Retinal pigment epithelial cell (primary cell): ENCODE results near the gene B4GALT6.

Source experiments
- DNase-seq: peaks from one replicate; pipeline ENCODE4 v3.0.0-alpha.2; 2010; ENCODE audit warnings: low read depth
- H3K4me3 ChIP-seq: 2 replicates; pipeline ENCODE4 v1.5.1; 2011; ENCODE audit warnings: mild to moderate bottlenecking, low read length, control low read depth, moderate library complexity
- TF ChIP-seq, protein P1 (sequence below): conservative IDR thresholded peaks from 2 replicates; pipeline ENCODE4 v1.5.1; 2011; ENCODE audit warnings: low read depth, low read length, control low read depth, inconsistent platforms

The B4GALT6 gene

DNA sequence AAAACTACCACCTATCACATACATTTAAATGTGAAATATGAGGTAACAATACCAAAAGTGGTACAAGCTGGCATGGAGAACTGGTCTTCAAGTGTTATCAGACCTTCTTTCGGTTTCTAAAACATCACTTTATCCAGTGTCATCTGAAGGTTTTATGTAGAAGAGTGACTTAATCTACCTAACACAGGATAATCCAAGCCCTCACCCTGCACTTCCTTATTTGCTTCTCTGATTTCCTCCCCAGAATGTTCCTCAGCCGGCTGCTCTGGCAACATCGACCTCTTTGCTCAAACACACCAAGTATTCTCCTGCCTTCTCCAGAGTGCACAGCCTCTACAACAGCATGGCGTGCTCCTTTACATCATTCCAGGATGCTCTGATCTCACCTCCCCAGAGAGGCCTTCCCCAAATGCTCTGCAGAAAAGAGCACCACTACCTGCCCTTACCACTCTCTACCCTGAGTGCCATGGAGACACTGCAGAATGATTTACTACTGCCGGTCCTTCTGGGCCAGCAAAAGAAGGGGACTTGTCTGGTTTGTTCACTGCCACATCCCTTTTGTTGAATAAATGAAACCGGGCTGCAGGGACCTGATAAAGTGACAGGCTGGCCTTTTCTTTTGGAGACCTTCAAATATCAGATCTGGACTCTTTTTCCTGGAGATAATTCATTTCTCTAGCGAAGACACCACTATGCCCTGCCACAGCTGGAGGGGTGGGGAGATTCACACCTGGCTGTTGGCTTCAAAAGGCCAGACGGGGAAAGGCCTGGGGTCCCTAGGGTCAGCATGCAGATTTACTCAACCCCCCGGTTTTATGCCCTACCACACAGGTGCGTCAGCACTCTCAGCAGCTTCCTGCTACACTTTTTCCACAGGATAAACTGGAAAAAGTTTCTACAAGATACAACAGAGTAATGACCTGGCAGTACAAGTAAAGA lies 50.7 kb downstream of the B4GALT6 start:
- DNase-seq = no peak
- TF ChIP-seq, protein P1, sequence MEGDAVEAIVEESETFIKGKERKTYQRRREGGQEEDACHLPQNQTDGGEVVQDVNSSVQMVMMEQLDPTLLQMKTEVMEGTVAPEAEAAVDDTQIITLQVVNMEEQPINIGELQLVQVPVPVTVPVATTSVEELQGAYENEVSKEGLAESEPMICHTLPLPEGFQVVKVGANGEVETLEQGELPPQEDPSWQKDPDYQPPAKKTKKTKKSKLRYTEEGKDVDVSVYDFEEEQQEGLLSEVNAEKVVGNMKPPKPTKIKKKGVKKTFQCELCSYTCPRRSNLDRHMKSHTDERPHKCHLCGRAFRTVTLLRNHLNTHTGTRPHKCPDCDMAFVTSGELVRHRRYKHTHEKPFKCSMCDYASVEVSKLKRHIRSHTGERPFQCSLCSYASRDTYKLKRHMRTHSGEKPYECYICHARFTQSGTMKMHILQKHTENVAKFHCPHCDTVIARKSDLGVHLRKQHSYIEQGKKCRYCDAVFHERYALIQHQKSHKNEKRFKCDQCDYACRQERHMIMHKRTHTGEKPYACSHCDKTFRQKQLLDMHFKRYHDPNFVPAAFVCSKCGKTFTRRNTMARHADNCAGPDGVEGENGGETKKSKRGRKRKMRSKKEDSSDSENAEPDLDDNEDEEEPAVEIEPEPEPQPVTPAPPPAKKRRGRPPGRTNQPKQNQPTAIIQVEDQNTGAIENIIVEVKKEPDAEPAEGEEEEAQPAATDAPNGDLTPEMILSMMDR = no peak
- no peak overlapping the region for H3K4me3 ChIP-seq

DNA sequence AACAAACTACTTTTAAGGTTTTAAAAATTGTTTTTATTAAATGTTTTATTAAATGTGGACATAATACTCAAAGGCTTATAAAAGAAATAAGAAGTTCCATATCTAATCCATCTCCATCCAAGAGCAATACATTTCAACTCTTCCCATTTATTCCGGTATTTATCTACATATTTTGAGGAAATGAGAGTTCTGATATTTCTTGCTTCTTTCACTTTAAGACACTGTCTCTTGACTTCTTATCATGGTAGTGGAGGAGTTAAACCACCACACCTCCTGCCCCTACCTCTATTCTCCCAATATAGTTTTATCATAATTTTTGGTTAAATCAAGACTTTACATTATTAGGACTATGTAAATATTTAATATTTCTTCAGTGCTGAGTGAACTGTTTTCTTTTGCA lies 52.0 kb downstream of the B4GALT6 start:
- no peak overlapping the region for H3K4me3 ChIP-seq
- no peak for DNase-seq
- TF ChIP-seq, protein P1 = no peak

DNA sequence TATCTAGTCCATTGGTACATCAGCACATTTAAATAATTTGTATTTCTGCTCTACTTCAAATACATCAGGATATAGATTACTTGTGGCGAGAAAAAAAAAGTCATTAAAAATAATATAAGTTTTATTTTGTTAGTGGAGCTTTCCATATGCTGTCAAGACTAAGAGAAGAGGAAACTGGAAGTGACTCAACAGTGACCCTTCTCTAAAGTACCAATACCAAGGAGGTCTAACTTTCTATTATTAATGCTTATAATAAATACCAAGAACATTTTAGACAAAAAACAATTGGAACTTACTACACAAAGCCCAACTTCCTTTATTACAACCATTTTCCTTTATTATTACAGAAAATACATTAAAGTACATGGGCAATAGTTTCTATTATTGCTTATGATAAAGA lies 52.9 kb downstream of the B4GALT6 start:
- TF ChIP-seq, protein P1 = no peak
- DNase-seq = no peak
- no peak overlapping the region for H3K4me3 ChIP-seq

DNA sequence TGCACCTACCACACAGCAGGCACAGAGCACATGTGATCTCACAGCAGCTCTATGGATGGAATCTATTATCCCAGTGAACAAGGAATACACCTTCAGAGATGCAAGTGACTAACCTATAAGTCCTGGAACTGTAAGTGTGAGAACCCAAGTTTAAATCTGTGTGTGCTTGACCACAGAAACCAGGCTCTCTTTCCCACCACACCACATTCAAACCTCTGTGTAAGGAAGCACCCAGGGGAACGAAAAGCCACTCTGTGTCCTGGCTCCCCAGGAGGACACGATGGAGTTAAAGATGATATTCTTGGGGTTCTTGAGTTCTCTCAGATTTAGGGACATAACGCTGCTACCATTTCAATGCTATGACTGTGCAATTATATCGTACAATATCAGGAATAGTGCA lies 53.8 kb downstream of the B4GALT6 start:
- DNase-seq = no peak
- TF ChIP-seq, protein P1 = no peak
- H3K4me3 ChIP-seq = no peak overlapping the region

DNA sequence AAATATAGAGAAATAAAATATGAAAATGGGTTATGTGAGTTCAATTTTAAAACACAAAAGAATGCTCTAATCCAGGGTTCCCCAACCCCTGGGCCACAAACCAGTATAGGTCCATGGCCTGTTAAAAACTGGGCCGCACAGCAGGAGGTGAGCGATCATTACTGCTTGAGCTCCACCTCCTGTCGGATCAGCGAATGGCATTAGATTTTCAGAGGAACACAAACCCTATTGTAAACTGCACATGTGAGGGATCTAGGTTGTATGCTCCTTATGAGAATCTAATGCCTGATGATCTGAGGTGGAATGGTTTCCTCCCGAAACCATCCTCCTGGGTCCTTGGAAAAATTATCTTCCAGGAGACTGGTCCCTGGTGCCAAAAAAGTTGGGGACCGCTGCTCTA lies 58.0 kb downstream of the B4GALT6 start:
- no peak for DNase-seq
- TF ChIP-seq, protein P1 = no peak
- H3K4me3 ChIP-seq = no peak overlapping the region

DNA sequence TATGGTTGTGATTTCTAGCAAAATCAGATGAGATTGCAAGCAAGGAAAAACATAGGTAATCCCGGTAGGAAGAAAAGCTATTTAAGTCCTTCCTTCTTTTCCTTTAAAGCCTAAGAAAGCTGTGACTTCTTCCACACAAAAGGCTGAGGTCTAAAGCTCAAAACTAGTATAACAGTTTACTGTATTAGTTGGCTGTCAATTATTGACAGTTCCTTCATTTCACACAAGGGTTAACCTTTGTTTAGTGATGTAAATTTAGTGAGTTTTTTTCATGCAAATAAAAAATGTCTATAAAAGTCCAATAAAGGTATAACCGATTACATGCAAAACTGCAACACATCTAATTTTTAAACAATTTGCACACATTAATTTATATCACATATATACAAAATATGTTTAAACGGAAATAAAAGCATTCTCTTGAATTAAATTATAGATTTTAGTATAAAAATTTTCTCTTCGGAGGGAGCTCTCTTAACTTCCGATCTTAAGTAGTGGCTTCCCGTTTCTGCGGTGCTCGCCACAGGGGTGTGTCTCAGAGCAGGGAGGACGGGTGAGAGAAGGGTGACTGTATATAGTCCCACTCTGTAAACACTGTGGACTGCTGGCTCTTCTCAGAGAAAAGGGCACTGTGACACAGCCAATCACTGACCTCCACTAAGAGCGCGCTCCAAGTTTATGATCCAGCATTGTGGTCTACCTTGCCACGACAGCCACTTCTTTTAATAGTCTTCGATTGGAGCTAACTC lies 59.3 kb downstream of the B4GALT6 start:
- no peak overlapping the region for H3K4me3 ChIP-seq
- DNase-seq = no peak
- TF ChIP-seq, protein P1 = no peak
